Mucosa of stomach (tissue), 1 donor: Measurements from ENCODE around the gene SCN8A.

Source experiments
- H3K27me3 ChIP-seq: one replicate; pipeline ENCODE4 v1.7.0; 2013; ENCODE audit warnings: mild to moderate bottlenecking, low read length; ENCODE audit not compliant: control insufficient read depth, insufficient read depth
- H3K36me3 ChIP-seq: one replicate; pipeline ENCODE4 v1.7.0; 2013; ENCODE audit warnings: low read length; ENCODE audit not compliant: control insufficient read depth, insufficient read depth
- H3K4me1 ChIP-seq: one replicate; pipeline ENCODE4 v1.7.0; 2013; ENCODE audit warnings: mild to moderate bottlenecking, low read length; ENCODE audit not compliant: control insufficient read depth, insufficient read depth
- H3K4me3 ChIP-seq: one replicate; pipeline ENCODE4 v1.7.0; 2013; ENCODE audit warnings: low read length
- H3K9ac ChIP-seq: one replicate; pipeline ENCODE4 v1.7.0; 2013; ENCODE audit warnings: mild to moderate bottlenecking, low read length, moderate library complexity
- H3K9me3 ChIP-seq: one replicate; pipeline ENCODE4 v1.7.0; 2013; ENCODE audit warnings: mild to moderate bottlenecking, low read length, moderate library complexity; ENCODE audit not compliant: control insufficient read depth
- donor health status: Pancreatic carcinoma.

Gene SCN8A

DNA sequence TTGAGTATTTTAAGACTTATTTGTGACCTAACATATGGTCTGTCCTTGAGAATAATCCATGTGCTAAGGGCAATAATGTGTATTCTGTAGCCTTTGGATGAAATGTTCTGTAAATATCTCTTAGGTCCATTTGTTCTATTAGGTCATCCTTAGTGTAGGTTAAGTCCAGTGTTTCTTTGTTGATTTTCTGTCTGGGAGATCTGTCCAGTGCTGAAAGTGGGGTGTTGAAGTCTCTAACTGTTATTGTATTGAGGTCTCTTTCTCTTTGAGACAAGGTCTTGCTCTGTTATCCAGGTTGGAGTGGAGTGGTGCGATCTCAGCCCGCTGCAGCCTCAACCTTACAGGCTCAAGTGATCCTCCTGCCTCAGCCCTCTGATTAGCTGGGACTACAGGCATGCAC, 149.5 kb downstream of the SCN8A start:
- H3K4me3 ChIP-seq: no peak overlapping the region
- H3K27me3 ChIP-seq: no peaks in the 10 kb centered on the region
- H3K9ac ChIP-seq: no peak overlapping the region
- no peaks in the 10 kb centered on the region for H3K9me3 ChIP-seq
- H3K36me3 ChIP-seq: no peaks in the 10 kb centered on the region
- no peaks in the 10 kb centered on the region for H3K4me1 ChIP-seq

DNA sequence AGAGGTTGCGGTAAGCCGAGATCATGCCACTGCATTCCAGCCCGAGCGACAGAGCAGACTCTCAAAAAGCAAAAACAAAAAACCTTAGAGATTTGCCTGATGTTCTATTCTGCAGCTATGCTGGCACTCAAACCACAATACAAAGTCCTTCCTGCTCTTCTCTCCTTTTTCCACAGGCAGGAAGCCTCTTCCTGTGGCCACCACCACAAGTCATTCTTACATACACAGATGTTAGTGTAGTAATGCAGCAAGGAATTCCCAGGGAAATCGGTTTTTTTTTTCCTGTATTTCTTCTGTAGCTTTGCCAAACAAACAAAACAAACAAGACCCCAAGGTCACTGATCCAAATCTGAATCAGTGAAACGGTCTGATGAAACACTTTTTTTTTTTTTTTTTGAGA, 153.2 kb downstream of the SCN8A start:
- H3K4me3 ChIP-seq: no peak overlapping the region
- no peaks in the 10 kb centered on the region for H3K36me3 ChIP-seq

GRCh38 chr12:51744957-51745356, 153.9 kb downstream of the SCN8A start:
- Histone ChIP-seq H3K27me3 (no peaks in the 10 kb centered on the region), H3K4me1 (peaks cover 5% of the 10 kb centered on the region), H3K9me3 (no peaks in the 10 kb centered on the region), H3K4me3 (no peak overlapping the region), H3K9ac (no peak overlapping the region), H3K36me3 (no peaks in the 10 kb centered on the region)

More for the DNA sequence above, 153.2 kb downstream of the SCN8A start:
- Histone ChIP-seq H3K9ac (no peak overlapping the region), H3K4me1 (peaks cover 5% of the 10 kb centered on the region), H3K27me3 (no peaks in the 10 kb centered on the region), H3K9me3 (no peaks in the 10 kb centered on the region)

GRCh38 chr12:51746416-51746815, 155.4 kb downstream of the SCN8A start:
- Histone ChIP-seq H3K9ac (no peak overlapping the region), H3K27me3 (no peaks in the 10 kb centered on the region), H3K36me3 (no peaks in the 10 kb centered on the region), H3K4me3 (no peak overlapping the region), H3K4me1 (peaks cover 5% of the 10 kb centered on the region), H3K9me3 (no peaks in the 10 kb centered on the region)

DNA sequence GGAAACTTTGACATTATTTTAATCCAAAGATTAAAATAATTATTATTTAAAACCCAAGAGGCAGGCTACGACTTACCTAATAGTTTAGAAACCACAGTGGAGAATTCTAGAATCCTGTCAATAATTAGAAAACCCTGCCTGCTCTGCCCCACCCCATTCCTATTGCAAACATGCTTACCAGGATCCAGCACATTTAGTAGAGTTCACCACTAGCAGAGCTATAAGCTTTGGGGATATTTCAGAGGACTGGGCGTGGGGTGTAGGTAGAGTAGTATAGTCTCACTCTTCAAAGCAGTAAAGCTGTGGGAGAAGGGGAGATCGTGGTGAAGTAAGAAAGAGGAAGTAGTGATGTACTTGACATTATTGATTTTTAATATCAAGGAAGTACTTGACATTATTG, 157.2 kb downstream of the SCN8A start:
- Histone ChIP-seq H3K36me3 (no peaks in the 10 kb centered on the region), H3K4me3 (no peak overlapping the region), H3K9ac (no peak overlapping the region), H3K4me1 (peaks cover 5% of the 10 kb centered on the region), H3K27me3 (no peaks in the 10 kb centered on the region), H3K9me3 (no peaks in the 10 kb centered on the region)

DNA sequence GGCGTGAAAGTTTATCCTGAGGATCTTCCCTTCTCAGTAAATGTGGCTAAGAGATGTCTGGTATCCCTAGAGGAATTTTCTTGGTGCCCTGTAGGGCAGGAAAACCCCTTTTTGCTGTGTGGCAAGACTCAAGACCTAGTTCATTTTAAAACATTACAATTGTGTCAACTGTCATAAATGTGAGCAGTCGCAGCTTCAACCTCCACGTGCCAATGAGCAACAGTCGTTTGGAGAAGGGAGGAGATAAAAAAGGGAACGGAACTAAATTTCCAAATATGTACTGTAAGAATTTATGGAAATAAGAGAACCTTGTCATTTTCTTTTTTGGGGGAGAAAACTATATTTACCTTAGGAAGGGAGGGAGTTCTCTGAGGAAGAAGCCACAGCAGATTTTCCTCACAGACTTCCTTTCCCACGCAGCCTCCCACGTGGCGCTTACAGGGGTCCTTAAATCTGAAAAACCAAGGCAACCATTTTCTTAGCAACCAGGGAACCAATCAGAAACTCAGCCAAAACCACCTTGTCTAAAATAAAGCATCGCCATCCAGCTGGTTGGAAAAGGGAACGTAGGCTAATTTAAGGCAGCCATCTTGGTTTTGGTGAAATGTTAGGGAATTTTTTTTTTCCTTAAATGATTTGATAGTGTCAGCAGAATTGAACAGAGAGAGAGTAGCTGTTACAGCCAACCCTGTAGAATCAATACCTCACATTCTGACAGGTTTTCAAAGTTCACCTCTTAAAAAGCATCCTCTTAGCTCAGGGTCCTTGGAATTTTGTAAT, 158.4 kb downstream of the SCN8A start:
- Histone ChIP-seq H3K36me3 (no peaks in the 10 kb centered on the region), H3K9me3 (no peaks in the 10 kb centered on the region), H3K27me3 (no peaks in the 10 kb centered on the region), H3K4me1 (peaks cover 5% of the 10 kb centered on the region), H3K9ac (no peak overlapping the region), H3K4me3 (no peak overlapping the region)

GRCh38 chr12:51749986-51750317, 158.9 kb downstream of the SCN8A start:
- Histone ChIP-seq H3K4me3 (no peak overlapping the region), H3K9me3 (no peaks in the 10 kb centered on the region), H3K9ac (no peak overlapping the region), H3K4me1 (peaks cover 5% of the 10 kb centered on the region), H3K36me3 (no peaks in the 10 kb centered on the region), H3K27me3 (no peaks in the 10 kb centered on the region)

DNA sequence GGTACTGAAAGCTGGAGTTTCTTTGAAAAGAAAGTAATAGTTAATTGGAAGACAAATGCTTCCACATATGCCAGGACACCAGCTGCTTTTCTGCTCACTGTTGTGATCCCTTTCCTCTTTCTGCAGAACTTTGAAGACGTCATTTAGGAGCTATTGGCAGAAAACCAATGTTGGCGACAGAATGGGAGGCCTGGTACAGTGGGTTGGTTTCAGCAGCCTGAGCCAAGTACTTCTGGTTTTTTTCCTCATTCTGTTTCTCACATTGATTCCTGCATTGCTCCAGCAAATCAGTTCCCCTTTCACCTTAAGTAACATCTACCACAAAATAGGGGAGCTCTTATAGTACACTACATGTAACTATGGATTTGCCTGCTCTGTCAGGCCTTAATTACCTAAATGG, 160.6 kb downstream of the SCN8A start:
- H3K4me1 ChIP-seq: peaks cover 5% of the 10 kb centered on the region
- H3K9me3 ChIP-seq: no peaks in the 10 kb centered on the region
- no peaks in the 10 kb centered on the region for H3K36me3 ChIP-seq
- H3K9ac ChIP-seq: no peak overlapping the region
- H3K27me3 ChIP-seq: no peaks in the 10 kb centered on the region
- no peak overlapping the region for H3K4me3 ChIP-seq

GRCh38 chr12:51752234-51752889, 161.3 kb downstream of the SCN8A start:
- no peaks in the 10 kb centered on the region for H3K36me3 ChIP-seq
- H3K4me1 ChIP-seq: peaks cover 5% of the 10 kb centered on the region
- no peak overlapping the region for H3K9ac ChIP-seq
- no peaks in the 10 kb centered on the region for H3K27me3 ChIP-seq
- H3K9me3 ChIP-seq: no peaks in the 10 kb centered on the region
- no peak overlapping the region for H3K4me3 ChIP-seq

DNA sequence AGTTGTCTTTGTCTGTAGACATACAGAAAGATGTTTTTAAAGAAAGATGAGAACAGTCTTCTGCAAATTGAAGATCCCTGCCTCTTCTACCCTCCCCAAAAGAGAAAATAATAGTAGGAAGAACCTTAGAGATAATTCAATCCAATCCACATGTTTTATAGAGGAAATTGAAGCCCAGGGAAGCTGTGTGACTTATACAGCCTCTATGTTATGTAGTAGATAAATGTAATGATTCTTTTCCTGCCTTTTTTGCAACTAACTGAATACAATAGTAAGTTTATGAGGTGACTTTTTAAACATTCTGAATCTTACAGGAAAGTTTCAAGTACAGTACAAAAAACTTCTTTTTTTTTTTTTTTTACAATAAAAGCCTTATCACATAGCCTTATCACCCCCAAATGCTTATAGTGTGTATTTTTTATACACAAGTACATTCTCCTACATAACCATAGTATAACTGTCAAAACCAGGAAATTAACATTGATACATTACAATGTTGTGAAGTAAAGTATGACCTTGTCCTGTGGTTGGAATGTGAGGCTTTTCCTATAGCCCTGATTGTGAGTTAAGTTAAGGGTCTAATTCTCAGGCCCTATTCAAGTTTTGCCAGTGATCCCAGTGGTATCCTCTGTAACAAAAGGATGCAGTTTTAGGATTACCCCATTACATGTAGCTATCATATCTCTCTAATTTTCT, 163.1 kb downstream of the SCN8A start:
- H3K4me3 ChIP-seq: no peak overlapping the region
- H3K4me1 ChIP-seq: no peaks in the 10 kb centered on the region
- H3K9me3 ChIP-seq: no peaks in the 10 kb centered on the region
- no peak overlapping the region for H3K9ac ChIP-seq
- no peaks in the 10 kb centered on the region for H3K27me3 ChIP-seq
- H3K36me3 ChIP-seq: no peaks in the 10 kb centered on the region

GRCh38 chr12:51755251-51755650, 164.2 kb downstream of the SCN8A start:
- Histone ChIP-seq H3K9me3 (no peaks in the 10 kb centered on the region), H3K9ac (no peak overlapping the region), H3K36me3 (no peaks in the 10 kb centered on the region), H3K4me1 (no peaks in the 10 kb centered on the region), H3K4me3 (no peak overlapping the region), H3K27me3 (no peaks in the 10 kb centered on the region)

- H3K9me3 ChIP-seq: no peaks in the 10 kb centered on the region
- H3K4me1 ChIP-seq: no peaks in the 10 kb centered on the region
- H3K9ac ChIP-seq: no peak overlapping the region
- H3K27me3 ChIP-seq: no peaks in the 10 kb centered on the region
- no peaks in the 10 kb centered on the region for H3K36me3 ChIP-seq
- H3K4me3 ChIP-seq: no peak overlapping the region
Measured at GRCh38 chr12:51759175-51759574, 168.1 kb downstream of the SCN8A start.
